Erythroblast (primary cell): ENCODE measurements around the gene TUFT1.
A peak's percentile ranks its signal among the peaks of the same experiment; 100 is the strongest.

Source experiments
- DNase-seq, 2 experiments: peaks; one replicate each; lab custom pipeline; 2025; lab: John Stamatoyannopoulos, UW
- GATA1 ChIP-seq: IDR thresholded peaks from 2 replicates; pipeline ENCODE4 v1.6.1; 2011; ENCODE audit warnings: low read depth, mild to moderate bottlenecking, control low read depth, low read length, moderate library complexity
- POLR2A ChIP-seq: IDR thresholded peaks from 2 replicates; pipeline ENCODE4 v1.6.1; 2011; ENCODE audit warnings: mild to moderate bottlenecking, low read length

Gene TUFT1

GRCh38 chr1:151562661-151563060, 22.6 kb downstream of the TUFT1 start:
- no peak for DNase-seq
- TF ChIP-seq POLR2A (no peak), GATA1 (no peak)

- no peak for DNase-seq
- TF ChIP-seq GATA1, result no peak
- no peak for TF ChIP-seq POLR2A
Measured at GRCh38 chr1:151563376-151563775, 23.3 kb downstream of the TUFT1 start.

- DNase-seq, result no peak
Measured at GRCh38 chr1:151565502-151566189, 25.5 kb downstream of the TUFT1 start.

GRCh38 chr1:151568626-151569088, 28.5 kb downstream of the TUFT1 start:
- TF ChIP-seq POLR2A (no peak), GATA1 (no peak)
- DNase-seq, result peak; percentile 65 to 70

More at GRCh38 chr1:151565502-151566189, 25.5 kb downstream of the TUFT1 start:
- no peak for TF ChIP-seq GATA1
- TF ChIP-seq POLR2A, result no peak

GRCh38 chr1:151570819-151571218, 30.7 kb downstream of the TUFT1 start:
- DNase-seq, result no peak
- no peak for TF ChIP-seq GATA1
- TF ChIP-seq POLR2A, result no peak

- DNase-seq, result peak; percentile 88 to 94
- TF ChIP-seq GATA1, result no peak
- peak; percentile 46 for TF ChIP-seq POLR2A
Measured at GRCh38 chr1:151574575-151575529, 34.7 kb downstream of the TUFT1 start.

GRCh38 chr1:151577173-151577572, 37.1 kb downstream of the TUFT1 start:
- TF ChIP-seq GATA1 (no peak), POLR2A (no peak)
- DNase-seq, result no peak

- no peak for TF ChIP-seq POLR2A
- TF ChIP-seq GATA1, result no peak
- no peak for DNase-seq
Measured at GRCh38 chr1:151578941-151579340, 38.8 kb downstream of the TUFT1 start.

- peak in 1 of 2 experiments; percentile 18 for DNase-seq
- no peak for TF ChIP-seq GATA1
- TF ChIP-seq POLR2A, result no peak
Measured at GRCh38 chr1:151579436-151580225, 39.5 kb downstream of the TUFT1 start.

GRCh38 chr1:151581451-151581850, 41.3 kb downstream of the TUFT1 start:
- TF ChIP-seq POLR2A (no peak), GATA1 (no peak)
- DNase-seq, result no peak

GRCh38 chr1:151581921-151582320, 41.8 kb downstream of the TUFT1 start:
- TF ChIP-seq GATA1 (no peak), POLR2A (no peak)
- no peak for DNase-seq

GRCh38 chr1:151583796-151584195, 43.7 kb downstream of the TUFT1 start:
- TF ChIP-seq POLR2A (no peak), GATA1 (no peak)
- no peak for DNase-seq

- TF ChIP-seq POLR2A (no peak), GATA1 (no peak)
- DNase-seq, result peak; percentile 59 to 66
Measured at GRCh38 chr1:151584278-151584677, 44.2 kb downstream of the TUFT1 start.

GRCh38 chr1:151584780-151585179, 44.7 kb downstream of the TUFT1 start:
- TF ChIP-seq POLR2A (no peak), GATA1 (no peak)
- DNase-seq, result no peak
